Hypothalamus (tissue), 51 donors: ENCODE data around the gene SIGLEC7.
A peak's percentile ranks its signal among the peaks of the same experiment; 100 is the strongest.

ENCODE experiments used
- DNase-seq, 51 donors: peaks; one replicate each; lab custom pipeline; 2025; lab: John Stamatoyannopoulos, UW

Gene SIGLEC7

DNA sequence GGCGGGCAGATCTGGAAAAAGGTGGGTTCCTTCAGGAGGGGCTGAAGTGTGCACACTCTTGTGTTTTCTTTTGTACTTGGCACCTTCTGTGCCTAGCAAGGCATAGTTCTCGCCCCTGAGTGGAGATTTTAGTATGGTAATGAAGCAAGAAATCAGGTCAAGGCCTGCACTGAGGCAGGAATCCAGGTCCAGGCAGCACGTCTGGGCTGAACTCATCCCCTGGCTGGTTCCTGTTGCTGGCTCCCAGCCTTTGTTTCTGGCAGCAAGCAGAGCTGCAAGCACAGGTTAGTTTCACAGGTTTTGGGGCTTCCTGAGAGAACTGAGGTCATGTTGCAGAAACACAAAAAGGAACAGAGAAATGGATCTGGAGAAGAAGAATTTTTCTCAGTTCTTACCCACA lies 21.2 kb downstream of the SIGLEC7 start:
- no peak for DNase-seq

DNA sequence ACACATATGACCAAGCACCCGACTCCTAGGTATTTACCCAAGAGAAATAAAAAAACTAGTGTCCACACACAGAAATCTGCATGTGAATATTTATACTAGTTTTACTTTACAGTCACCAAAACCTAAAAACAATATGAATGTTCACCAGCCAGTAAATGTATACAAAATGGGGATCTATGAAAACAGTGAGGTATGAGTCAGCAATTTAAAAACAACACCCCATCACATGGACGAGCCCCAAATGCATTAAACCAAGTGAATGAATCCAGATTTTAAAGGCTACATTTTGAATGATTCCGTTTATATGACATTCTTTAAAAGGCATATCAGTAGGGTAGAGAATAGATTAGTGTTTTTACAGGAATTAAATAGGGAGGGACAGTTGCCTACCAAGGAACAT lies 22.1 kb downstream of the SIGLEC7 start:
- no peak for DNase-seq

DNA sequence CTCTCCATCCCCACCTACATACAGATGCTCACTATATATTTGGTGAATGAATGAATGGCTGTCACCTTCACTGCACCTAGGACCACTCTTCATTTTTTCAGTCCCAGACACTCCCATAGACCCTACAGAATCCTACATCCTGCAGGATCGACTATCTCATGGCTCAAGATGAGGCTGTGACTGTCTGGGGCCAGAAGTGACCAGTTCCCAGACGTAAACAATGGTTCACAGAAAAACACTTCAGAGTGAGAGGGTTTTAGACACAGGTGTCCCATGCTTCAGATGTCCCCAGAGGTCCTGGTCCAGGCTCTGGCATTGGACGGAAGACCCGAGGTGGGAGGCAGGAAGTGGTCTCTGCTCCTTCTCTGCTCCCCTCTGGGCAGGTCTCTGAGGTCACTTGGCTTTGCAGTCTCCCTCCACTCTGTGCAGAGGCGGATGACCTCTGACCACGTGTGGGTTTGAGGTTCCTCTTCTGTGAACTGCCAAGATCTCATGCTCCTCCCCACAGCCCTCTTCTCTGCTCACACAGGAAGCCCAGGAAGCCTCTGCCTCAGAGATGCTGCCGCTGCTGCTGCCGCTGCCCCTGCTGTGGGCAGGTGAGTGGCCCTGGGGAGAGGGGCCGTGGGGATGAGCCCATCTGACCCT lies 24.9 kb downstream of the SIGLEC7 start:
- peak in 11 of 51 donors; percentile 1 to 31 (median 13) for DNase-seq

DNA sequence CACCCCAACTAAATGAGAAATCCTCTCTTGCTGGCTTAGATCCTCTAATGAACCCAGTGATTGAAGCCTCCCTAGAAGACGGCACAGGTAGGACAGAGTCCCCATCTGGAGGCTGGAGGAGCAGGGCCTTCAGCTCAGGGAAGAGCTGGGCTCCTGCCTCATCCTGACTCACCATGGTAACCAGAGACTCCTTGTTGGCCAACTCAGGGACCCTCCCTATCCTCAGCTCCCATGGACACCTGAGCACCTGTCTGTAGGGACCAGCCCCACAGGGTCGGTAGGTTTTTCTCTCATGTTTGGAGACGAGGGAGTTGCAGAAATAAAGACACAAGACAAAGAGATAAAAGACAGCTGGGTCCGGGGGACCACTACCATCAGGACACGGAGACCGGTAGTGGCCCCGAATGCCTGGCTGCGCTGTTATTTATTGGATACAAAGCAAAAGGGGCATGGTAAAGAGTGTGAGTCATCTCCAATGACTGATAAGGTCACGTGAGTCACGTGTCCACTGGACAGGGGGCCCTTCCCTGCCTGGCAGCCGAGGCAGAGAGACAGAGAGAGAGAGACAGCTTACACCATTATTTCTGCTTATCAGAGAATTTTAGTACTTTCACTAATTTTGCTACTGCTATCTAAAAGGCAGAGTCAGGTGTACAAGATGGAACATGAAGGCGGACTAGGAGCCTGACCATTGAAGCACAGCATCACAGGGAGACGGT lies 26.6 kb downstream of the SIGLEC7 start:
- DNase-seq, result no peak

DNA sequence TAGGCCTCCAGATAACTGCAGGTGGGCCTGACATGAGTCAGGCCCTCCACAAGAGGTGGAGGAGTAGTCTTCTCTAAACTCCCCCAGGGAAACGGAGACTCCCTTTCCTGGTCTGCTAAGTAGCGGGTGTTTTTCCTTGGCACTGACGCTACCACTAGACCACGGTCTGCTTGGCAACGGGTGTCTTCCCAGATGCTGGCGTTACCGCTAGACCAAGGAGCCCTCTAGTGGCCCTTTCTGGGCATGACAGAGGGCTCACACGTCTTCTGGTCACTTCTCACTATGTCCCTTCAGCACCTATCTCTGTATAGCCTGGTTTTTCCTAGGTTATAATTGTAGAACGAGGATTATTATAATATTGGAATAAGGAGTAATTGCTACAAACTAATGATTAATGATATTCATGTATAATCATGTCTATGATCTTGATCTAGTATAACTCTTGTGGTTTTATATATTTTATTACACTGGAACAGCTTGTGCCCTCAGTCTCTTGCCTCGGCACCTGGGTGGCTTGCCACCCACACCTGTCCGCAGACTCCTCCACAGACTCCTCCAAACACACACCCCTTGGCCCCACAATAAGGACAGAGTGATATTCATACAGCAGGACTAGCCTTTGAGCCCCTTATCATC lies 27.3 kb downstream of the SIGLEC7 start:
- peak in 41 of 51 donors; percentile 1 to 80 (median 41) for DNase-seq

DNA sequence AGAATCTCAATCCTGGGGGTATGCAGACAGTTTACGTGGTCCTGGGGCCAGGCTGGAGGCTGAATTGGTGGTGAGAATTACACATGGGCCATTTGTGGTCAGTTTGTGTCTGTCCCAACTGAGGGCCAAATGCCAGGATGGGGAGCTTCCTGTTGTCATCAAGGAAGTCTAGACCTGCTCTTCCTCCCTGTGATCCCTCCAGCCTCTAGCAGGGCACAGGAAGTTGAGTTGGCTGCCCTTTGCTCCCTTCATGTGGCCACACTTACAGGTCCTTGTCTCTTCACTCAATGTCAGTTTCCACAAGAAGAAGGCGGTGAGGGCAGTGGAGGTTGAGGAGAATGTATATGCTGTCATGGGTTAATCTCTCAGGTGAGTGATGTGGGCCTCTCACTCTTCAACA lies 30.1 kb downstream of the SIGLEC7 start:
- DNase-seq, result no peak

DNA sequence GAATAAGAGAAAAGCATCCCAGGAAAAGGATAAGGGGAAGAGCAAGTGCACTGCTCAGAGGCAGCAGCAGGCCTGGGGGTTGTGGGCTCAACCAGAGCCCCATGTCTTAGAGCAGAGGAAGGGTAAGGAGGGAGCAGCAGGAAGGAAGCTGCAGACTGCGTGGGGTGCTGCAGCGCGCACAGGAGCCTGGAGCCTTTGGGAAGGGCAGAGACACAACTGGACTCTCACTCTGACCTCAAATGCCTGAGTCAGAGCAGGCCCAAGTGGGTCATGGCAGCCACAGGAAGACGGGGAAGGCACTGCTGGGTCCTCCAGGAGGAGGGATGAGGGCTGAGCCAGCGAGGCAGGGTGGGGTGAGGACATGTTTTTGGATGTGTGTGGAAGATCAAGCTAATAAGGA lies 31.6 kb downstream of the SIGLEC7 start:
- no peak for DNase-seq

DNA sequence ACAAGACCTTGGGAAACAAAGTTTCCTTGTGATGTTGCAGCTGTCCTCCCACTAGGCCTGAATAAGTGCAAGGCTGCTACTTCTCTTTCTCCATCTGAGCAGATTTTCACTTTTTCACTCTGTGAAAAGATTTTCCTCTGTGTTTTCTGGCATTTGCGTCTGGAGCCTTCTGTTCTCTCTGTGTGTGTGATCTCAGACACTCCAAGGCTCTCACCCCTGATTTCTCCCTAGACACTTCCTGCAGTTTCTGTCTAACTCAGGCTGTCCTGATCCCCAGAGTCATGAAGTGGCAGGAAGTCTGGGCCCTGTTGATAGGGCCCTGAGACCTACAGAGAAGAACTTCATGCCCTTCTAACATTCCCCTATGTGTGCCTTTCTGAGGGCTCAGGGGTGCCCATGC lies 37.2 kb downstream of the SIGLEC7 start:
- DNase-seq, result no peak

DNA sequence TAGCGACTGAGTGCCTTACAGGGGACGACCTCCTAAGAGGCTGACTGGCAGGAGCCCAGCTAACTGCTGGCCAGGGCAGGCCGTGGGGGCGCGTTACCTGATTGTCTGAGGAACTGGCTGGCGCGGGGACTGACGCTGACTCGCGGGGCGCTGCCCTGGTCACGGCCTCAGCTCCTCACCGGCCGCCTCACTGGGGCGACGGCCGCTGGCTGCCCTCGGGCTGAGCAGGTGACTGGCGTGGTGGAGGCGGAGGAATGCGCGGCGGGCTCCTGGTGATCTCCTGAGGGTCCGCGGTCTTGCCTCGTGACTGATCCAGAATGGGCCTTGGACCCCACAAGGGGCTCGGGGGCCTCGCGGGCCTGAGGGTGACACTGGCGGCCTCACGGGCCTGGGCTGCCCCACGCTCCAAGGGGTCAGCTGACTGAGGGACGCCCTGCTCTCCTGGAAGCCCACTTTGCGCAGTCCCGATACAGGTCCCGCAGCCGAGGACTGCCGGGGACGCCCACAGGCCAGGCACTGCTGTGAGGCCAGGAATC lies 39.3 kb downstream of the SIGLEC7 start:
- DNase-seq, result no peak

DNA sequence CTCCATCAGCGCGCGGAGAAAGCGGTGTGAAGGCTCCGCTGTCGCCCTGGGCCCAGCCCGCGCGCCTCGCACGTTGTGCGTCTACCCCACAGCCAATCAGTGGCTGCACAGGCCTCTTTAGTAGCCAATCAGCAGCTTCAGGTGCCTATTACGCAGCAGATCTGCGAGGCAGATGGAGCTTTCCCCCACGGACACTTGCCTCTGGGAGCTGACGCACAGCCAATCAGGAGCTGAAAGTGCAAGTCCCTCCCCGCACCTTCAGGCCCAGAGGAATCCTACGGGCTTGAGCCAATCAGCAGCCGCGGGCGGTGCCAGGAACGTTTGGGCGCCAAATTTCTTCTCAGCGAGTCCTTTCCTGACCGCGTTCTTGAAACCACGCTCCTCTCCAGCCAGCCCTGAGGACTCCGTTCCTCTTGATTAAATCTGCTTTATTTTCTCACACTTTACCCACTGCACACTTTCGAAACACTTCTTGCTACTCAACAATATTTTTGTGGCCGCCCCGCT lies 39.9 kb downstream of the SIGLEC7 start:
- peak in 4 of 51 donors; percentile 1 to 11 (median 6) for DNase-seq

DNA sequence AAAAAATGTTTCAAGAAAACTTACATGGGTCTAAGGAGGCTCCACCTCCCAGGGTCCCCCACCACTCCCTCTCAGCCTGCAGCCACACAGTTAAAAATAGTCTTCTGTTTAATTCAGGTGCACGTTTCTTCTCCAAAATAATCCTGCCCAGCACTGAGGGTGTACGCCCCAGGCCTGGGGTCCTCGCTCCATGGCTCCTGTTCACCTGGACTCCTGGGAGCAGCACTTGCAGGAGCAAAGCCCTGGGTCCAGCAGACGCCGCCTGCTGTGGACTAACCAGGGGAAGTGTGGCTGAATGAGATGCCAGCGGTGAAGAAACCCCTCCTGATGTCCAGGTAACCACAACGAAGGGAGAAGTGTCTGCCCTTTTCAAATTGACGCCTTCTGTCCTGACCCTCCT lies 41.5 kb downstream of the SIGLEC7 start:
- no peak for DNase-seq

DNA sequence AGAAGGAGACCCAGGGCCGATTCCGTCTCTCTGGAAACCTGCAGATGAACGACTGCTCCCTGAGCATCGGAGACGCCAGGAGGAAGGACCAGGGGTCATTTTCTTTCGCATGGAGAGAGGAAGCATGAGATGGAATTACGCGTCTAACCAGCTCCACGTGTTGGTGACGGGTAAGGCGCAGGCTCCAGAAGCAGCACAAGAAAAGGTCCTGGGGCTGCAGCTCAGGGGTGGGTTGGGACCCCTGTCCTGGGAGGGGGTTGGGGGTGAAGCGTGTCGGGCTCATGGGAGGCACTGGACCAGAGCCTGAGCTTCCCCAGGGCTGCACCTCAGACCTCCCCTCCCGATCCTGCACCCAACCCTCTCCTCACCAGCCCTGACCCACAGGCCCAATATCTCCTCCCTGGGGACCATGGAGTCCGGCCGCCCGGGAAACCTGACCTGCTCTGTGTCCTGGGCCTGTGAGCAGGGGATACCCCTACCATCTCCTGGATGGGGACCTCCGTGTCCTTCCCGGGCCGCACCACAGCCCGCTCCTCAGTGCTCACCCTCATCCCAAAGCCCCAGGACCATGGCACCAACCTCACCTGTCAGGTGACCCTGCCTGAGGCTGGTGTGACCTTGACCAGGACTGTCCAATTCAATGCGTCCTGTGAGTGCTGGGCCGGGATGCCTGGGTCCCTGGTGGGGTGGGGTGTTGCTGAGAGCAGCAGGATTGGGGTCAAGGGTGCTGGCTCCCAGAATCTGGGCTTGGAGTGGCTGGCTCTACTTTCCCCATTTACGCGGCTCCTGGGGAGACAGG lies 43.2 kb downstream of the SIGLEC7 start:
- no peak for DNase-seq

DNA sequence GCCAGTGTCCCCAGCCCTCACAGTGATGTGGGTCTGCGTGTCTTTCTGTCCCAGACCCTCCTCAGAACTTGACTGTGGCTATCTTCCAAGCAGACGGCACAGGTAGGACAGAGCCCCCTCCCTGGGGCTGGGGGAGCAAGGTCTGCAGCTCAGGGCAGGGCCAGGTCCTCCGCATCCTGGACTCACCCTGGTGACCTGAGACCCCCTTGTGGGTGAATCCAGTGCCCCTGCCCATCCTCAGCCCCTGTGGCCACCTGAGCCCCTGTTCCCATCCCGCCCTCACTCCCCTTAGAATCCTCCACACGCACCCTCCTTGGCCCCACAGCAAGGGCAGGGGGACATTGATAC lies 43.7 kb downstream of the SIGLEC7 start:
- no peak for DNase-seq

DNA sequence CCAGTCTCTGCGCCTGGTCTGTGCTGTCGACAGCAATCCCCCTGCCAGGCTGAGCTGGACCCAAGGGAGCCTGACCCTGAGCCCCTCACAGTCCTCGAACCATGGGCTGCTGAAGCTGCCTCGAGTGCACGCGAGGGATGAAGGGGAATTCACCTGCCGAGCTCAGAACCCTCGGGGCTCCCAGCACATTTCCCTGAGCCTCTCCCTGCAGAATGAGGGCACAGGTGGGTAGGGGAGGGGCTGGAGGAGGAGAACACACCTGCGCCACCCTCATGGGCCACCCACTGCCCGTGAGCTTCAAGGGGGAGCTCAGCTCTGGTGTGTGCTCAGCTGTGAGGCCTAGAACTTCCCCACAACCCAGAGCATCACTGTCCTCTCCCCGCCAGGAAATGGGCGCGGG lies 44.2 kb downstream of the SIGLEC7 start:
- DNase-seq, result no peak

DNA sequence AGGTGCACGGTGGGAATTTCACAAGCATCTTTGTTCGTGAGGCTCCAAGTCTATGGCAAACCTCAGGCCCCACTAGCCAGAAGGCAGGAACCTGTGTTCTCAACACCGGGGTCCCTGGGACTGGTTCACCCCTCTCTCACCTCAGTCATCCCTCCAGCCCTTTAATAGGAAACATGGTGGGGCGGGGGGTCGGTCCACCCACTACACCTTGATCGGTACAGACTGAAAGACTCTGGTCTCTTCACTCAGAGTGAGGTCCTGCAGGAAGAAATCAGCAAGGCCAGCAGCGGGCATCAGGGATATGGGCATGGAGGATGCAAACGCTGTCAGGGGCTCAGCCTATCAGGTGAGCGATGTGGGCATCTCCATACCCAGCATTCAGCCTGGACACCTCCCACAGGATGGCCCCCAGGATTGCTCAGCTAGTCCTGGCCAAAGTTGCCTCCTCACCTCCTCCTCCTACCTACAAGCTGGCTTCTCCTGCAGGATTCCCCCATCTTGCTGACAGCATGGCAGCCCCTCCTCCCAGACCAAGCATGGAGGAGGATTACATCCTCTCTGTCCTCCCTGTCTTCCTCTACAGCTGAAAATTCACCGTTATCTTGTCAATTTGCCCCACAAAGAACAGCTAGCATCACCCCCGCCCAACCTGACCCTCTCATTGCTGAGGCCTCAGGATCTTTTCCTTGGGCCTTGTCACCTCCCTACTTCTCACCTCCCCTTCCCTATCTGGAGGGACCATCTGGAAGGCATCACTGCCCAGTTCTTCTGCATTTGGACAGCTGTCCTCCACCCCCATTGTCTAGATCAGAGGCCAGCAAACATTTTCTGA lies 45.5 kb downstream of the SIGLEC7 start:
- no peak for DNase-seq

DNA sequence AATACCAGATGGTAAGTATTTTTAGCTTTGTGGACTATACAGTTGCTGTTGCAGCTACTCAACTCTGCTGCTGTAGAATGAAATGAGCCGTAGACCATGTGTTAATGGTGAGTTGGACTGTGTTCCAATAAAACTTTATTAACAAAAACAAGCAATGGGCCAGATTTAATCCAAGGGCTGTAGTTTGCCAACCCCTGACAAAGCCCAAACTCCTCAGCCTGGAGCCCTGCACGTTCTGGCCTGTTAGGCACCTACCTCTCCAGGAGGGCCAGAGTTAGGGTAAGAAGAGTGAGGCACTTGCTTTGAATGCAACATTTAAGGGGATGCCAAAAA lies 46.1 kb downstream of the SIGLEC7 start:
- DNase-seq, result no peak

DNA sequence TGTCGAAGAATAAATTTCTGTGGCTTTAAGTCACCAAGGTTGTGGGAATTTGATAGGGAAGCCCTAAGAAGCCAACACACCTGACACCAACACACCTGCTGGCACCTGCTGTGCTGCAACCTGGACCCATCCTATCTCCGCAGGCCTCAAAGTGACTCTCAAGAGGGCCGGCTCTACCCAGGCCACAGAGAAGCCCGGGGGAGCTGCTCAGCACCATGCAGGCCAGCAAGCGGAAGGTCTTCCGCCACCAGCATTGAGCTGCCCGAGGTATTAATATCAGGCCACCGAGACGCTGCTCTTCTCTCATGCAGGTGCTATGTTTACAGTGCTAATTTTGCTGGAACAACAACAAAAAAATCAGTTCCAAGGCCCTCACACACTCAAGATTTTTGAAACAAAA lies 50.6 kb downstream of the SIGLEC7 start:
- DNase-seq, result no peak

DNA sequence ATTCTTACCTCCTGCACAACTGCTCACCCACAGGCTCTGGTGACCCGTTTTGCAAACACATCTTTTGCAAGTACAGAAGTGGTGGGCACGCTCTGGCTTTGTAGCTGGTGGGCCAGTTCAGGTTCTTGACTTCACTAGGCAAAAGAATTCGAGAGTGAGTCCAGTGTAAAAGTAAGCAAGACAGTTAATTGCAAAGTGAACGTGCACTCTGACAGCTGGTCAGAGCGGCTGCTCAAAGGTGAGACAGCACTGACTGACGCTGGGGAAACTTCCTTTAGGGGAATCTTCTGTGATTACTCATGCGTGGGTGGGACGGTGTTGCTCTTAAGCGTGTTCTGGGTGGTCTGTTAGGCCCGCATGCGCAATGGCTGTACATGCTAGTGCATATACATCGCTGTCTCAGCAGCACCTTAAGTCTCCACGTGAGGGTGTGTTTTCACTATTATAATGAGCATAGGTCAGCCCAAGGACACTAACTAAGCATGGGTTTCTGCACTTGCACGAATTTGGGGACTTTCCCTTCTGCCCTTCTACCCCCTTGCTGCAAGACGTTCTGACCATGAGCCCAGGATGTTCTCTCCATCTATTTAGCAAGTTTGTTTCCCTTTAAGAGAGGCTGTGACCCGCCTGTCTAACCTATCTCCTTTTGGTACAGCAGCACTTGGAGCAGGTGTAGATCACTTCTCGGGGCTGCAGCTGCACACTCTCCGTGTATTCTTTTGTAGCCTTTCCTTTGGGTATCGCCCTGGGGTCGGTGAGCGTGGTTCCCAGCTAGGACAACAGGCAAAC lies 52.6 kb downstream of the SIGLEC7 start:
- no peak for DNase-seq

DNA sequence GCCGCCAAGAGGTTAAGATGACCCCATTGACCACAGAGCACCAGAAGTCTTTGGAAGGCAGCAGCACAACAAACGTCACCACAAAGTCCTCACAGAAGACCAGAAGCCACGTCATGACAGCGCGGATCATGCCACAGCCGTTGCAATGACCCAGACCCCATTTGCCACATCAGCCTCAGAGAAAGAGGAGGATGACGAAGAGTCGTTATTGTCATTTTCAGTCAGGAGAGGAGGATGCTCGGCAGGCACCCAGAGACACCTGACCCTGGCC lies 53.1 kb downstream of the SIGLEC7 start:
- DNase-seq, result no peak

DNA sequence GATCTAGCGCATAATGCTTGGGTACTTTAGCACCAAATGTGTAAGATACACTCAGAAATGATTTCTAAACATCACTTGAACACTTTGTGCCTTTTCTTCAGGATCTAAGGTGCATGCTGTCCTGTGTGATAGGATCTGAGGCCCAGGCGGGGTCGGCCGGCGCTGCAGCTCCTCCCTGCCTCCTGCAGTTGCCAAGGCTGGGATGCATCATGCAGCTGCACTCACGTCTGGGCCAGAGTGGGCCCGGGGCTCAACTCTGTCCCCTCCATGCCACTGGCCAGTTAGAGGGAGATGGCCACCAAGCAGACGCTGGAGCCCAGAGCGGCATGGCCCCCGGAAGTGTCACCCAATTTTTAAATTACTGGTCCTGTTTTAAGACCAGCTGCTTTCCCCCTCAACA lies 53.5 kb downstream of the SIGLEC7 start:
- DNase-seq, result no peak
